Breast epithelium (tissue), 4 donors: ENCODE data around the gene FAM13B. TPM values are rescaled to one million over a fixed set of nuclear protein-coding genes. Genes with fewer than 3 reads are reported as not detected.
A peak's percentile ranks its signal among the peaks of the same experiment; 100 is the strongest.
"Not testable (repeated sequence)": the region's sequence is repeated elsewhere in the genome, so short reads cannot be mapped to it uniquely, and the experiment has no call there.

Source experiments
- DNase-seq, 2 donors: peaks; one replicate each; pipeline ENCODE4 v3.0.0-alpha.2; 2019; ENCODE audit warnings: low spot score in 2 of 2
- H3K27ac ChIP-seq, 2 donors: fragments of 200-600 bp; sonication (generic) in 1 of 2; one replicate each; pipeline ENCODE4 v1.5.1; 2016 to 2019; ENCODE audit warnings: mild to moderate bottlenecking in 1 of 2
- H3K27me3 ChIP-seq, 2 donors: fragments of 200-600 bp; sonication (generic) in 1 of 2; one replicate each; pipeline versions ENCODE4 v1.5.1 to v1.6.0; 2017 to 2019; ENCODE audit warnings: control low read depth in 1 of 2, mild to moderate bottlenecking in 1 of 2
- H3K36me3 ChIP-seq: fragments of 200-600 bp; one replicate; pipeline ENCODE4 v1.5.1; 2019
- H3K4me1 ChIP-seq, 2 donors: fragments of 200-600 bp; sonication (generic); one replicate each; pipeline ENCODE4 v1.5.1; 2016 to 2019; ENCODE audit warnings: control low read depth in 1 of 2
- H3K4me3 ChIP-seq, 3 donors: fragments of 200-600 bp; sonication (generic); 1 replicate in 2 of 3; 2 replicates in 1 of 3; pipeline ENCODE4 v1.5.1; 2016 to 2019; ENCODE audit warnings: mild to moderate bottlenecking in 3 of 3, moderate library complexity in 2 of 3
- H3K9me3 ChIP-seq, 2 donors: fragments of 200-600 bp; sonication (generic) in 1 of 2; one replicate each; pipeline ENCODE4 v1.5.1; 2016 to 2019; ENCODE audit warnings: control low read depth in 1 of 2
- CTCF ChIP-seq, 3 donors: fragments of 450-650 bp; IDR thresholded peaks; one replicate each; pipeline ENCODE4 v1.5.1; 2016 to 2017; ENCODE audit warnings: antibody characterized with exemption in 3 of 3, mild to moderate bottlenecking in 3 of 3, moderate library complexity in 3 of 3
- POLR2A ChIP-seq: fragments of 450-650 bp; IDR thresholded peaks from one replicate; pipeline ENCODE4 v1.6.1; 2016; ENCODE audit warnings: antibody characterized with exemption, mild to moderate bottlenecking, moderate library complexity
- POLR2AphosphoS5 ChIP-seq, 3 donors: sonication (generic); formaldehyde crosslinking; IDR thresholded peaks; one replicate each; pipeline ENCODE4 v1.6.1; 2017; ENCODE audit warnings: antibody characterized with exemption in 3 of 3
- intact Hi-C: fragments of 100-400 bp; cut with DNase I; formaldehyde crosslinking; loops from one replicate; pipeline ENCODE4 v1.15.1; 2023; ENCODE audit warnings: low total_unique reads
- total RNA-seq, 3 donors: library from RNA; depleted of rRNA; stranded (reverse); fragments of >200 nt; gene quantifications; one replicate each; pipeline ENCODE4 v1.1.0, GENCODE V29; 2016

Gene FAM13B
- total RNA-seq, 3 donors from 2014 or later = 42.7 to 55.8 (median 52.4) TPM

GRCh38 chr5:138054206-138054605 is 21.3 kb upstream of the FAM13B start:
- no peaks in the 10 kb centered on the region for H3K36me3 ChIP-seq
- peaks cover 0 to 5% of the 10 kb centered on the region in 2 donors for H3K4me1 ChIP-seq
- peak overlapping the region; percentile 56 to 62 for H3K27ac ChIP-seq
- no peaks in the 10 kb centered on the region for H3K27me3 ChIP-seq
- intact Hi-C loops = no loop called here
- TF ChIP-seq POLR2A (no peak), CTCF (IDR thresholded peaks at IDR 0.05) (no peak), POLR2AphosphoS5 (IDR thresholded peaks at IDR 0.05) (no peak)
- no peak overlapping the region for H3K4me3 ChIP-seq
- DNase-seq = no peak
- no peaks in the 10 kb centered on the region for H3K9me3 ChIP-seq

GRCh38 chr5:138053554-138053953 is 20.7 kb upstream of the FAM13B start:
- Histone ChIP-seq H3K4me1 (peaks cover 0 to 5% of the 10 kb centered on the region in 2 donors), H3K27ac (no peak overlapping the region), H3K4me3 (no peak overlapping the region), H3K9me3 (no peaks in the 10 kb centered on the region), H3K27me3 (no peaks in the 10 kb centered on the region), H3K36me3 (no peaks in the 10 kb centered on the region)
- intact Hi-C loops = no loop called here
- TF ChIP-seq POLR2A = no peak
- no peak for TF ChIP-seq CTCF (IDR thresholded peaks at IDR 0.05)
- no peak for TF ChIP-seq POLR2AphosphoS5 (IDR thresholded peaks at IDR 0.05)
- no peak for DNase-seq

- intact Hi-C loops, H3K27ac ChIP-seq, H3K36me3 ChIP-seq, H3K9me3 ChIP-seq, DNase-seq, H3K27me3 ChIP-seq, H3K4me1 ChIP-seq, H3K4me3 ChIP-seq: not testable (repeated sequence)
Measured at GRCh38 chr5:138052718-138053117, 19.8 kb upstream of the FAM13B start.

GRCh38 chr5:138051441-138052296 is 18.8 kb upstream of the FAM13B start:
- H3K27ac ChIP-seq = no peak overlapping the region
- TF ChIP-seq CTCF (IDR thresholded peaks at IDR 0.05) = no peak
- no peak for TF ChIP-seq POLR2A
- TF ChIP-seq POLR2AphosphoS5 (IDR thresholded peaks at IDR 0.05) = no peak
- peaks cover 0 to 5% of the 10 kb centered on the region in 2 donors for H3K4me1 ChIP-seq
- no peak overlapping the region for H3K4me3 ChIP-seq
- H3K36me3 ChIP-seq = no peaks in the 10 kb centered on the region
- intact Hi-C loops = no loop called here
- H3K9me3 ChIP-seq = no peaks in the 10 kb centered on the region
- H3K27me3 ChIP-seq = no peaks in the 10 kb centered on the region
- no peak for DNase-seq

- H3K27ac ChIP-seq, H3K4me1 ChIP-seq, H3K36me3 ChIP-seq, H3K27me3 ChIP-seq, intact Hi-C loops, DNase-seq, H3K9me3 ChIP-seq, H3K4me3 ChIP-seq: not testable (repeated sequence)
Measured at GRCh38 chr5:138045283-138045682, 12.4 kb upstream of the FAM13B start.

GRCh38 chr5:138038826-138039225 is 5.9 kb upstream of the FAM13B start:
- H3K4me1 ChIP-seq = peaks cover 0 to 2% of the 10 kb centered on the region in 2 donors
- no peaks in the 10 kb centered on the region for H3K27me3 ChIP-seq
- intact Hi-C loops = no loop called here
- peak overlapping the region; percentile 7 to 34 for H3K27ac ChIP-seq
- H3K9me3 ChIP-seq = no peaks in the 10 kb centered on the region
- no peaks in the 10 kb centered on the region for H3K36me3 ChIP-seq
- H3K4me3 ChIP-seq = no peak overlapping the region
- TF ChIP-seq POLR2A (no peak), CTCF (IDR thresholded peaks at IDR 0.05) (no peak), POLR2AphosphoS5 (IDR thresholded peaks at IDR 0.05) (no peak)
- DNase-seq = no peak
